Mucosa of stomach (tissue), 1 donor: Measurements from ENCODE around the gene EGF.
"Not testable (repeated sequence)": the region's sequence is repeated elsewhere in the genome, so short reads cannot be mapped to it uniquely, and the experiment has no call there.

ENCODE experiments used
- H3K27me3 ChIP-seq: one replicate; pipeline ENCODE4 v1.7.0; 2013; ENCODE audit warnings: mild to moderate bottlenecking, low read length; ENCODE audit not compliant: control insufficient read depth, insufficient read depth
- H3K36me3 ChIP-seq: one replicate; pipeline ENCODE4 v1.7.0; 2013; ENCODE audit warnings: low read length; ENCODE audit not compliant: control insufficient read depth, insufficient read depth
- H3K4me1 ChIP-seq: one replicate; pipeline ENCODE4 v1.7.0; 2013; ENCODE audit warnings: mild to moderate bottlenecking, low read length; ENCODE audit not compliant: control insufficient read depth, insufficient read depth
- H3K4me3 ChIP-seq: one replicate; pipeline ENCODE4 v1.7.0; 2013; ENCODE audit warnings: low read length
- H3K9ac ChIP-seq: one replicate; pipeline ENCODE4 v1.7.0; 2013; ENCODE audit warnings: mild to moderate bottlenecking, low read length, moderate library complexity
- H3K9me3 ChIP-seq: one replicate; pipeline ENCODE4 v1.7.0; 2013; ENCODE audit warnings: mild to moderate bottlenecking, low read length, moderate library complexity; ENCODE audit not compliant: control insufficient read depth
- donor health status: Pancreatic carcinoma.

EGF gene

GRCh38 chr4:109947457-109947856 is 34.8 kb downstream of the EGF start:
- Histone ChIP-seq H3K36me3 (no peaks in the 10 kb centered on the region), H3K4me3 (no peak overlapping the region), H3K4me1 (no peaks in the 10 kb centered on the region), H3K27me3 (no peaks in the 10 kb centered on the region), H3K9me3 (no peaks in the 10 kb centered on the region), H3K9ac (no peak overlapping the region)

- no peaks in the 10 kb centered on the region for H3K27me3 ChIP-seq
- no peaks in the 10 kb centered on the region for H3K4me1 ChIP-seq
- H3K9ac ChIP-seq = no peak overlapping the region
- H3K9me3 ChIP-seq = no peaks in the 10 kb centered on the region
- H3K36me3 ChIP-seq = no peaks in the 10 kb centered on the region
- no peak overlapping the region for H3K4me3 ChIP-seq
Measured at GRCh38 chr4:109947918-109948317, 35.2 kb downstream of the EGF start.

DNA sequence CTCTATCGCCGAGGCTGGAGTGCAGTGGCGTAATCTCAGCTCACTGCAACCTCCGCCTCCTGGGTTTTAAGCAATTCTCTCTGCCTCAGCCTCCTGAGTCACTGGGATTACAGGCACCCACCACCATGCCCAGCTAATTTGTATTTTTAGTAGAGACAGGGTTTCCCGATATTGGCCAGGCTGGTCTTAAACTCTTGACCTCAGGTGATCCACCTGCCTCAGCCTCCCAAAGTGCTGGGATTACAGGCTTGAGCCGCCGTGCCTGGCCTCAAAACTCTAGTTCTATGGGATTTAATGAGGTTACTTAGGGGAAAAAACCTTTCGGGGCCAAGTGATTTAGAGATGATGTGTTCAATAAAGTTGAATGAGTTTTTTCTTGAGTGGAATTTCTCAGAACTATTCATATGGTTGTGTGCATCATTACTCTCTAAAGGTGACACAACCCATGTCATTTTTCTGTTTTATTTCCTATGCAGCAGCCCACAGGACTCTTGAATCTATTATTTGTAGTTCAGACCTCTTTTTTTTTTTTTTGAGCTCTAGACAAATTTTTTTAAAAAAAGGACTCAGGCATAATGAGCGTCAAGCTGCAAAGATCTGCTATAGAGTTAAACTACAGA is 36.5 kb downstream of the EGF start:
- not testable (repeated sequence) for H3K36me3 ChIP-seq, H3K9me3 ChIP-seq, H3K27me3 ChIP-seq, H3K4me1 ChIP-seq, H3K9ac ChIP-seq, H3K4me3 ChIP-seq

- Histone ChIP-seq H3K4me1 (no peaks in the 10 kb centered on the region), H3K27me3 (no peaks in the 10 kb centered on the region), H3K36me3 (no peaks in the 10 kb centered on the region), H3K9ac (no peak overlapping the region), H3K4me3 (no peak overlapping the region), H3K9me3 (no peaks in the 10 kb centered on the region)
Measured at GRCh38 chr4:109952612-109953011, 39.9 kb downstream of the EGF start.

- Histone ChIP-seq H3K4me1 (no peaks in the 10 kb centered on the region), H3K9ac (no peak overlapping the region), H3K4me3 (no peak overlapping the region), H3K36me3 (no peaks in the 10 kb centered on the region), H3K9me3 (no peaks in the 10 kb centered on the region), H3K27me3 (no peaks in the 10 kb centered on the region)
Measured at GRCh38 chr4:109953556-109953955, 40.9 kb downstream of the EGF start.

DNA sequence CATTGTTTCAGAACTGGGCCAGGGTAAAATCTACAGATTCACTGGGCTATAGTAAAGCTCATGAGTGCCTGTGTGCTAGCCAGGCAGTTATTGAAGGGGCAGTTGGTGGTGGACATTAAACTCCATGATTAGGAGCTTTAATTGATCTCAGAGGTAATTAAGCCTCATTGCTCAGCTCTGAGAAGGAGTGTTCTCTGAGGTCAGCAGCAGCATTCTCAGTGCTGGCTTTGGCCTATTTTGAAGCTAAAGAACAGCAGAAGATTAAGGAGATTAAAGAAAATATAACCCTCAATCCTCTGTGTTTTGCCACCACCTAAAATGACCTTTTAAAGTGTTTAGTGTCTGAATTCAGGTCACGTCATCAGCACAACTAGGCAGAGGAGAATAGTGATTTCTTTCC is 42.5 kb downstream of the EGF start:
- no peaks in the 10 kb centered on the region for H3K36me3 ChIP-seq
- H3K9ac ChIP-seq = no peak overlapping the region
- no peak overlapping the region for H3K4me3 ChIP-seq
- no peaks in the 10 kb centered on the region for H3K9me3 ChIP-seq
- no peaks in the 10 kb centered on the region for H3K27me3 ChIP-seq
- H3K4me1 ChIP-seq = no peaks in the 10 kb centered on the region

- Histone ChIP-seq H3K4me1 (no peaks in the 10 kb centered on the region), H3K4me3 (no peak overlapping the region), H3K27me3 (no peaks in the 10 kb centered on the region), H3K9ac (no peak overlapping the region), H3K9me3 (no peaks in the 10 kb centered on the region), H3K36me3 (no peaks in the 10 kb centered on the region)
Measured at GRCh38 chr4:109957227-109957626, 44.5 kb downstream of the EGF start.

DNA sequence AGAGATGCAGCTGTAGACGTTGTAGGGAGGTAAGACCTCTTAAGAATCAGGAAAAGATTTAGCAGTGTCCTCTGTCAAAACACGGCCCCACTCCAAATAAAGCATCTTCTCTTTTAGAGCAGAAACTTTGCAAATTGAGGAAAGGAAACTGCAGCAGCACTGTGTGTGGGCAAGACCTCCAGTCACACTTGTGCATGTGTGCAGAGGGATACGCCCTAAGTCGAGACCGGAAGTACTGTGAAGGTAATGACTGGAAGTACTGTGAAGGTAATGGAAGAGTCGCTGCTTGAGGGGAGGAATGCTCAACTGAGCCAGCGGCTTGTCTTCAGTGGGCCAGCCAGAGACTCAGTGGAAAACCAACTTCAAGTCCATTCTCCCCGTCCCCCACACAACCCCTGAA is 46.5 kb downstream of the EGF start:
- Histone ChIP-seq H3K4me3 (no peak overlapping the region), H3K4me1 (no peaks in the 10 kb centered on the region), H3K36me3 (no peaks in the 10 kb centered on the region), H3K27me3 (no peaks in the 10 kb centered on the region), H3K9me3 (no peaks in the 10 kb centered on the region), H3K9ac (no peak overlapping the region)

GRCh38 chr4:109962401-109962800 is 49.7 kb downstream of the EGF start:
- H3K9ac ChIP-seq = no peak overlapping the region
- no peaks in the 10 kb centered on the region for H3K9me3 ChIP-seq
- no peaks in the 10 kb centered on the region for H3K27me3 ChIP-seq
- H3K4me1 ChIP-seq = no peaks in the 10 kb centered on the region
- no peak overlapping the region for H3K4me3 ChIP-seq
- H3K36me3 ChIP-seq = no peaks in the 10 kb centered on the region

GRCh38 chr4:109966891-109967481 is 54.3 kb downstream of the EGF start:
- Histone ChIP-seq H3K36me3 (no peaks in the 10 kb centered on the region), H3K27me3 (no peaks in the 10 kb centered on the region), H3K4me3 (no peak overlapping the region)

DNA sequence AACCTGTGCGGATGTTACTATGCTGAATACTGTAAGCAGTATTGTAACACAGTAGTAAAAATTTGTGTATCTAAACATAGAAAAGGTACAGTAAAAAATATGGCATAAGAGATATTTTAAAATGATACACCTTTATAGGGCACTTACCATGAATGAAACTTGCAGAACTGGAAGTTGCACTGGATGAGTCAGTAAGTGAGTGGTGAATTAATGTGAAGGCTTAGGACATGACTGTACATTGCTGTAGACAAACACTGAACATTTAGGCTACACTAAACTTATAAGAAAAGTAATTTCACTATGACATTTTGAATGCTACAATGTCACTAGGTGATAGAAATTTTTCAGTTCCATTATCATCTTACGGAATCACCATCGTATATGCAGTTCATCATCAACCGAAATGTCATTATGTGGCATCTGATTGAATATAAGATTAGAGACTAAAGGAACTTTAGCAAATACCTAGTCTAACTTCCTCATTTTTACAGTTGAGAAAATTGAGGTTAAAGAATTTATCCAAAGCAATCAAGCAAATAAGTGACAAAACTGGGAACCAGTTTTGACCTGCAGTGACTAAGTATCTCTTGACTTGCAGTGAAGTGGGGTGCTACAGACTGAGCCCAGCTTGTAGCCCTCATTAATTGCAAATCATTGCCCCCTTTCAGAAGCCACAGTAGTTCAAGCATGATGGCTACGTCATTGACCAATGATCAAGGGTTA is 55.3 kb downstream of the EGF start:
- Histone ChIP-seq H3K4me1 (no peaks in the 10 kb centered on the region), H3K9me3 (no peaks in the 10 kb centered on the region), H3K27me3 (no peaks in the 10 kb centered on the region), H3K36me3 (no peaks in the 10 kb centered on the region), H3K4me3 (no peak overlapping the region), H3K9ac (no peak overlapping the region)

More at GRCh38 chr4:109966891-109967481, 54.3 kb downstream of the EGF start:
- Histone ChIP-seq H3K9me3 (no peaks in the 10 kb centered on the region), H3K9ac (no peak overlapping the region), H3K4me1 (no peaks in the 10 kb centered on the region)

DNA sequence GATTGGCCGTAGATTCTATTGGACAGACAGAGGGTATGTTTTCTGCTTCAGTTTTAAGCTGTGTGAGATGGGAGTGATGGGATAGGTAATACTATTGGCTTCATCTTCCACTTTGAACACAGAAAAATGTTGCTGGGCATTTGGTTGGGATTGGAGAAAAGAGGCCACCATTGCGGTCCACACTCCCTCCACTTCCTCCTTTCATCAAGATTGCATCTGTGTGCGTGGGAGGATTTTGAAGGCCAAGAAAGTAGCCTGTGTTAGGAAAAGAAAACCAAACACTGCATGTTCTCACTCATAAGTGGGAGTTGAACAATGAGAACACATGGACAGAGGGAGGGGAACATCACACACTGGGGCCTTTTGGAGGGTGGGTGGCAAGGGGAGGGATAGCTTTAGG is 56.4 kb downstream of the EGF start:
- no peaks in the 10 kb centered on the region for H3K27me3 ChIP-seq
- H3K9ac ChIP-seq = no peak overlapping the region
- H3K4me1 ChIP-seq = no peaks in the 10 kb centered on the region
- no peaks in the 10 kb centered on the region for H3K9me3 ChIP-seq
- no peak overlapping the region for H3K4me3 ChIP-seq
- no peaks in the 10 kb centered on the region for H3K36me3 ChIP-seq
